Measurements from ENCODE around the gene RER1.
A peak's percentile ranks its signal among the peaks of the same experiment; 100 is the strongest.

Gene RER1

GRCh38 chr1:2344121-2344681 lies 47.4 kb upstream of the RER1 start:
- no peaks in the 10 kb centered on the region for H3K79me1 ChIP-seq (replicated peaks; ENCODE audit: low read length, poor library complexity, severe bottlenecking)
- no peak overlapping the region for H2BK12ac ChIP-seq (ENCODE audit: low read length in 2 of 2)
- H2BK120ac ChIP-seq (ENCODE audit: low read depth, low read length) = no peak overlapping the region
- no peak overlapping the region for H3K14ac ChIP-seq (ENCODE audit: low read length in 2 of 2)
- no peak overlapping the region for H4K91ac ChIP-seq (ENCODE audit: low read length)
- H3K36me3 ChIP-seq (ENCODE audit: control insufficient read depth in 1 of 2, insufficient read depth in 2 of 2, low read depth in 1 of 2, low read length in 2 of 2) = peaks cover 0 to 3% of the 10 kb centered on the region in 2 experiments
- no peak overlapping the region for H3K4me2 ChIP-seq (ENCODE audit: low read length, poor library complexity, severe bottlenecking)
- H3K4me3 ChIP-seq (ENCODE audit: insufficient read depth in 1 of 2, low read depth in 1 of 2, low read length in 2 of 2) = no peak overlapping the region
- H3K18ac ChIP-seq (ENCODE audit: low read depth in 1 of 2, low read length in 2 of 2) = no peak overlapping the region
- no peak overlapping the region for H3K4ac ChIP-seq (ENCODE audit: low read depth in 1 of 2, low read length in 2 of 2)
- no peak overlapping the region for H3K23ac ChIP-seq (ENCODE audit: low read length in 2 of 2)
- no peak overlapping the region for H3K9ac ChIP-seq (ENCODE audit: low read length)
- no peak overlapping the region for H2AFZ ChIP-seq (ENCODE audit: low read depth, low read length)
- H2AK5ac ChIP-seq (ENCODE audit: low read length, severe bottlenecking) = no peak overlapping the region
- no peaks in the 10 kb centered on the region for H3K9me3 ChIP-seq (ENCODE audit: control insufficient read depth, low read length)
- H4K8ac ChIP-seq (ENCODE audit: low read length) = no peak overlapping the region
- DNase-seq = no peak
- no peak overlapping the region for H2BK15ac ChIP-seq (ENCODE audit: low read depth, poor library complexity, severe bottlenecking)
- no peak overlapping the region for H2BK5ac ChIP-seq (ENCODE audit: low read depth, low read length, poor library complexity, severe bottlenecking)
- peaks cover 1% of the 10 kb centered on the region for H3K4me1 ChIP-seq (ENCODE audit: control insufficient read depth, insufficient read depth, low read depth, low read length)
- peaks cover 4 to 5% of the 10 kb centered on the region in 2 experiments for H3K27me3 ChIP-seq (ENCODE audit: control insufficient read depth in 1 of 2, insufficient read depth in 1 of 2, low read length in 2 of 2)
- WGBS = 89% methylated on average over 24 of the region's 24 CpGs
- no peak overlapping the region for H3K27ac ChIP-seq (ENCODE audit: low read length, poor library complexity, severe bottlenecking)

DNA sequence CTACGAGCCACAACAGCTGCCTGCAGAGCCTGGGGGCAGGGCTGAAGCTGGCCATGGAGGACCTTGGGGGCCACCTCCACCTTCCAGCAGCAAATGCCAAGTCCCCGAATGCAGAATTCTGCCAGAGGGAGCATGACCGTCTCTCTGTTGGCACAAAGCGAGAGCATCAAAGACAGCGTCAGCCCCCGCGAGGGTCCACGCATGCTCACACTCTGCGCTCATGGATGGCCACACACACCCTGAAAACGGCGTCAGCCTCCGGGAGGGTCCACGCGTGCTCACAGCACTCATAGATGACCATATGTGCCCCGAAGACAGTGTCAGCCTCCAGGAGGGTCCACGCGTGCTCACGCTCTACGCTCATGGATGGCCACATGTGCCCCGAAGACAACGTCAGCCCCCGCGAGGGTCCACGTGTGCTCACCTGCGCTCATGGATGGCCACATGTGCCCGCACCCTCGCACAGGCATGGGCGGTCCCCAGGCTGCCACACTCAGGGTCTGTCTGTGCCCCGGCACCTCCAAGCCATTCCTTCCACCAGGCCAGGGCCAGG lies 46.8 kb upstream of the RER1 start:
- H3K18ac ChIP-seq (ENCODE audit: low read depth in 1 of 2, low read length in 2 of 2) = no peak overlapping the region
- no peak overlapping the region for H3K4me3 ChIP-seq (ENCODE audit: insufficient read depth in 1 of 2, low read depth in 1 of 2, low read length in 2 of 2)
- no peak overlapping the region for H3K4me2 ChIP-seq (ENCODE audit: low read length, poor library complexity, severe bottlenecking)
- no peak overlapping the region for H3K27ac ChIP-seq (ENCODE audit: low read length, poor library complexity, severe bottlenecking)
- H3K4ac ChIP-seq (ENCODE audit: low read depth in 1 of 2, low read length in 2 of 2) = no peak overlapping the region
- no peak overlapping the region for H3K23ac ChIP-seq (ENCODE audit: low read length in 2 of 2)
- no peak overlapping the region for H2BK12ac ChIP-seq (ENCODE audit: low read length in 2 of 2)
- no peak overlapping the region for H2BK5ac ChIP-seq (ENCODE audit: low read depth, low read length, poor library complexity, severe bottlenecking)
- peaks cover 1% of the 10 kb centered on the region for H3K4me1 ChIP-seq (ENCODE audit: control insufficient read depth, insufficient read depth, low read depth, low read length)
- H3K27me3 ChIP-seq (ENCODE audit: control insufficient read depth in 1 of 2, insufficient read depth in 1 of 2, low read length in 2 of 2) = peaks cover 5 to 7% of the 10 kb centered on the region in 2 experiments
- H2AK5ac ChIP-seq (ENCODE audit: low read length, severe bottlenecking) = no peak overlapping the region
- H2AFZ ChIP-seq (ENCODE audit: low read depth, low read length) = no peak overlapping the region
- H4K8ac ChIP-seq (ENCODE audit: low read length) = no peak overlapping the region
- peaks cover 0 to 3% of the 10 kb centered on the region in 2 experiments for H3K36me3 ChIP-seq (ENCODE audit: control insufficient read depth in 1 of 2, insufficient read depth in 2 of 2, low read depth in 1 of 2, low read length in 2 of 2)
- 94% methylated on average over 29 of the region's 29 CpGs for WGBS
- no peak overlapping the region for H3K14ac ChIP-seq (ENCODE audit: low read length in 2 of 2)
- H3K9ac ChIP-seq (ENCODE audit: low read length) = no peak overlapping the region
- peak overlapping the region; percentile 82 for H4K91ac ChIP-seq (ENCODE audit: low read length)
- no peaks in the 10 kb centered on the region for H3K79me1 ChIP-seq (replicated peaks; ENCODE audit: low read length, poor library complexity, severe bottlenecking)
- no peak overlapping the region for H2BK15ac ChIP-seq (ENCODE audit: low read depth, poor library complexity, severe bottlenecking)
- no peak for DNase-seq
- H3K9me3 ChIP-seq (ENCODE audit: control insufficient read depth, low read length) = no peaks in the 10 kb centered on the region
- no peak overlapping the region for H2BK120ac ChIP-seq (ENCODE audit: low read depth, low read length)

DNA sequence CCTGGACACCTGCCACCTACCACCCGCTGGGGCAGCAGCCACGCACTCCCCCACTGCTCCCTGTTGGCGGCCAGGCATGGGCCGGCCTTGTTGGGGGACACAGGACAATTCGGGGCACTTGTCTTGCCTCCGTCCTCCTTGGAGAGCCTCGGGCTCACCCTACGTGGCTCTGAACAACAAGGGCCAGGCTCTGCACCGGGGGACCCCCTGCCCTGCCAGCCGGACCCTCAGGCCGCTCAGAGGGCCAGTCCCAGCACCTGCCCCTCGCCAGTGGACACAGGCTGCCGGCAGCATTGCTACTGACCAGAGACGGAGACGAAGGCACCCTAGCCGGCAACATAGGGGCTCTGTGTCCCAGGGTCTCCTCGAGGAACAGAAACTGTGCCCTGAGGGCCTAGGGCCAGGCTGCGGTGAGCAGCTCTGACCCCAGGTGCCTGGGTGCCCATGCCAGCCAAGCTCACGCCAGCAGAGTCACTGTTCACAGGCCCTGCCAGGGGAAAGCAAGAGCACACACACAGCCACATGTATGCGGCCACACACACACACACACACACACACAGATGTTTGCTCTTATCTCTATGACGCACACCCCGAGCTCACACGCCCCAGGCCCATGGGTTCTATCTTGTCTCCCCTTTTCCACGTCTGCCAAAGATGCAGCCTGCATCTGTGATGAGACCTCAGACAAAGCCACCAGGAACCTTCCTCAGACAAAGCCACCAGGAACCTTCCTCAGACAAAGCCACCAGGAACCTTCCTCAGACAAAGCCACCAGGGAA lies 46.2 kb upstream of the RER1 start:
- H3K4ac ChIP-seq (ENCODE audit: low read depth in 1 of 2, low read length in 2 of 2) = no peak overlapping the region
- peaks cover 5 to 7% of the 10 kb centered on the region in 2 experiments for H3K27me3 ChIP-seq (ENCODE audit: control insufficient read depth in 1 of 2, insufficient read depth in 1 of 2, low read length in 2 of 2)
- no peak overlapping the region for H3K4me2 ChIP-seq (ENCODE audit: low read length, poor library complexity, severe bottlenecking)
- no peak overlapping the region for H2BK12ac ChIP-seq (ENCODE audit: low read length in 2 of 2)
- no peaks in the 10 kb centered on the region for H3K9me3 ChIP-seq (ENCODE audit: control insufficient read depth, low read length)
- no peaks in the 10 kb centered on the region for H3K79me1 ChIP-seq (replicated peaks; ENCODE audit: low read length, poor library complexity, severe bottlenecking)
- H2BK5ac ChIP-seq (ENCODE audit: low read depth, low read length, poor library complexity, severe bottlenecking) = no peak overlapping the region
- WGBS = 91% methylated on average over 24 of the region's 24 CpGs
- H4K8ac ChIP-seq (ENCODE audit: low read length) = no peak overlapping the region
- H3K18ac ChIP-seq (ENCODE audit: low read depth in 1 of 2, low read length in 2 of 2) = no peak overlapping the region
- no peak overlapping the region for H2AK5ac ChIP-seq (ENCODE audit: low read length, severe bottlenecking)
- no peak overlapping the region for H3K4me3 ChIP-seq (ENCODE audit: insufficient read depth in 1 of 2, low read depth in 1 of 2, low read length in 2 of 2)
- H2AFZ ChIP-seq (ENCODE audit: low read depth, low read length) = no peak overlapping the region
- no peak overlapping the region for H3K23ac ChIP-seq (ENCODE audit: low read length in 2 of 2)
- peaks cover 0 to 3% of the 10 kb centered on the region in 2 experiments for H3K36me3 ChIP-seq (ENCODE audit: control insufficient read depth in 1 of 2, insufficient read depth in 2 of 2, low read depth in 1 of 2, low read length in 2 of 2)
- H3K4me1 ChIP-seq (ENCODE audit: control insufficient read depth, insufficient read depth, low read depth, low read length) = peaks cover 1% of the 10 kb centered on the region
- H2BK15ac ChIP-seq (ENCODE audit: low read depth, poor library complexity, severe bottlenecking) = no peak overlapping the region
- H2BK120ac ChIP-seq (ENCODE audit: low read depth, low read length) = no peak overlapping the region
- no peak overlapping the region for H3K9ac ChIP-seq (ENCODE audit: low read length)
- H4K91ac ChIP-seq (ENCODE audit: low read length) = peak overlapping the region; percentile 23
- no peak overlapping the region for H3K27ac ChIP-seq (ENCODE audit: low read length, poor library complexity, severe bottlenecking)
- DNase-seq = no peak
- H3K14ac ChIP-seq (ENCODE audit: low read length in 2 of 2) = peak overlapping the region in 1 of 2 experiments; percentile 44

DNA sequence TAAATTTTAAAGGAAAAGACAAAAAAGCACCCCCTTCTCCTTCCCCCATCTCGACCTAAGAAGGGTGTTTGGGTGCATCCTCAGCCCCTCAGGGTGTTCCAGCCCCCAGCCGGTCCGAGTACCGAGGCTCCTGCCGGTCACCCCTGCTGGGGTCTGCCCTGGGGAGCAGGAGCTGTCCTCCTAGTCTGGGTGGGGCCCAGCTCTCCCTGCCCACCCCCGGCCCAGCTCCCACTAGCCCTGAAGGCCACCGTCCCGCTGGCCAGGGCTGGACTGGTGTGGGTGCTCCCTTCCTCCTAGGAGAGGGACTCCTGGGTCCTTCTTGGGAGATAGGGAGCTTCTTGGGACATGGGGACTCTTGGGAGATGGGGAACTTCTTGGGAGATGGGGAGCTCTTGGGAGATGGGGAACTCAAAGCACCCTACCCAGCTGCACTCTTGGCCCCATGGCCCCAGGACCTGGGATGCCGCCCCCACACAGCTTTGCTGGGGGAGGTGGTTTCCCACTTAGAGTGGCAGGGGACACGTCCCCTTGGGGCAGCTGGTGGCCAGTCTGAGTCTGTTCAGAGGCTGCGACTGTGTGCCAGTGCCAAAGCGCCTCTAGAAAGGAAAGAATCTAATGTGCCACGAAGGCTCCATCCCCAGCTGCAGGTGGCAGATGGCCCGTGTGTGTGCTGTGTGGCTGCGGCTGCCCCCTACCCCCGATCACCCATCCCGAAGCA lies 44.8 kb upstream of the RER1 start:
- no peak overlapping the region for H2BK12ac ChIP-seq (ENCODE audit: low read length in 2 of 2)
- no peaks in the 10 kb centered on the region for H3K79me1 ChIP-seq (replicated peaks; ENCODE audit: low read length, poor library complexity, severe bottlenecking)
- H3K4me3 ChIP-seq (ENCODE audit: insufficient read depth in 1 of 2, low read depth in 1 of 2, low read length in 2 of 2) = no peak overlapping the region
- H3K9me3 ChIP-seq (ENCODE audit: control insufficient read depth, low read length) = no peaks in the 10 kb centered on the region
- no peak overlapping the region for H3K4ac ChIP-seq (ENCODE audit: low read depth in 1 of 2, low read length in 2 of 2)
- peaks cover 5 to 14% of the 10 kb centered on the region in 2 experiments for H3K27me3 ChIP-seq (ENCODE audit: control insufficient read depth in 1 of 2, insufficient read depth in 1 of 2, low read length in 2 of 2)
- H3K4me2 ChIP-seq (ENCODE audit: low read length, poor library complexity, severe bottlenecking) = no peak overlapping the region
- no peak overlapping the region for H2AFZ ChIP-seq (ENCODE audit: low read depth, low read length)
- H2BK120ac ChIP-seq (ENCODE audit: low read depth, low read length) = no peak overlapping the region
- no peak overlapping the region for H2AK5ac ChIP-seq (ENCODE audit: low read length, severe bottlenecking)
- no peak overlapping the region for H3K9ac ChIP-seq (ENCODE audit: low read length)
- no peak overlapping the region for H3K27ac ChIP-seq (ENCODE audit: low read length, poor library complexity, severe bottlenecking)
- no peak overlapping the region for H3K14ac ChIP-seq (ENCODE audit: low read length in 2 of 2)
- H4K91ac ChIP-seq (ENCODE audit: low read length) = no peak overlapping the region
- H3K4me1 ChIP-seq (ENCODE audit: control insufficient read depth, insufficient read depth, low read depth, low read length) = peaks cover 6% of the 10 kb centered on the region
- no peak overlapping the region for H3K23ac ChIP-seq (ENCODE audit: low read length in 2 of 2)
- DNase-seq = no peak
- H3K36me3 ChIP-seq (ENCODE audit: control insufficient read depth in 1 of 2, insufficient read depth in 2 of 2, low read depth in 1 of 2, low read length in 2 of 2) = peaks cover 0 to 3% of the 10 kb centered on the region in 2 experiments
- no peak overlapping the region for H3K18ac ChIP-seq (ENCODE audit: low read depth in 1 of 2, low read length in 2 of 2)
- H2BK5ac ChIP-seq (ENCODE audit: low read depth, low read length, poor library complexity, severe bottlenecking) = no peak overlapping the region
- 91% methylated on average over 17 of the region's 17 CpGs for WGBS
- H4K8ac ChIP-seq (ENCODE audit: low read length) = no peak overlapping the region
- H2BK15ac ChIP-seq (ENCODE audit: low read depth, poor library complexity, severe bottlenecking) = no peak overlapping the region
